Neuron (in vitro differentiated cells): ENCODE measurements around the gene RPS6KA2.
"Not testable (repeated sequence)": the region's sequence is repeated elsewhere in the genome, so short reads cannot be mapped to it uniquely, and the experiment has no call there.

Experiments used
- H2AFZ ChIP-seq: one replicate; pipeline ENCODE4 v1.6.1; 2013; ENCODE audit warnings: low read depth, mild to moderate bottlenecking, inconsistent platforms, low read length, moderate library complexity
- H3K27me3 ChIP-seq: one replicate; pipeline ENCODE4 v1.6.1; 2013; ENCODE audit warnings: low read length; ENCODE audit not compliant: insufficient read depth
- H3K36me3 ChIP-seq: one replicate; pipeline ENCODE4 v1.6.1; 2013; ENCODE audit warnings: low read length; ENCODE audit not compliant: insufficient read depth
- H3K4me1 ChIP-seq: one replicate; pipeline ENCODE4 v1.6.1; 2013; ENCODE audit warnings: low read length; ENCODE audit not compliant: insufficient read depth
- H3K4me3 ChIP-seq: 2 replicates; pipeline ENCODE4 v1.5.1; 2013; ENCODE audit warnings: mild to moderate bottlenecking, low read length, moderate library complexity
- H3K9me3 ChIP-seq: one replicate; pipeline ENCODE4 v1.6.1; 2013; ENCODE audit warnings: low read length

The RPS6KA2 gene

GRCh38 chr6:166587631-166588413 lies 39.2 kb downstream of the RPS6KA2 start:
- peaks cover 21% of the 10 kb centered on the region for H3K4me1 ChIP-seq
- H3K36me3 ChIP-seq = no peaks in the 10 kb centered on the region
- no peak overlapping the region for H3K4me3 ChIP-seq
- H3K27me3 ChIP-seq = no peaks in the 10 kb centered on the region
- H3K9me3 ChIP-seq = no peaks in the 10 kb centered on the region
- no peak overlapping the region for H2AFZ ChIP-seq

DNA sequence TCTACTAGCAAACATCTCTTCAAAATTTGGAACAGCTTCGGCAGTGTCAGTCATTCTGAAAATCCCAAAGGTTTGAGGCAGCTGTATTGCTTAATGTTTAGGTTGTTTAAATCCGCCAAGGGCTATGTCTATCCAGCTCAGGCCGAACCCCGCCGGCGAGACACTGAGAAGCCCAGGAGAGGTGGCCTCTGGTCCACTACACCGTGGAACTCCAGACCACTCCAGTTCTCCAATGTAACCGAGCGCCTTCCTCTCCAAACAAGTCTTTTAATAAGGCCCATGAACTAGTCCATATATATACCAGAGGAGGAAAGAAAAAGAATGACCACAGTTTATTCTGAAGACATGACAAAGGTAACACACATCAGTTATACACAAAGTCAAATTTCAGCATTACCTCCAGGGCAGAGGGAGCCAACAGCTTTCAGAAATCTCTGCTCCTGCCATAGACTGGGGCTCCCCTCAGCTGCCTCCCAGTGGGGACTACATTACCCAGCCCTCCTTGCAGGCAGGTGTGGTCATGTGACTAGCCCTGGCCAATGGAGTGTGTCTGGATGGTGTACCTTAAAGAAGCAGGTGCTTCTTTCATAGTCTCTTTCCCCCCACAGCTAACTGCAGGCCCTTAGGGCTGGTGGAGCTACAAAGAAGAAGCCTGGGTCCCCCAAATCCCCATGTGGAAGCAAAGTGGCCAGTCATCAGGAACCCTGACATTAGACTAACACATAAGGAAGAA lies 40.5 kb downstream of the RPS6KA2 start, which contains the start of gene RAMACL:
Gene RAMACL (minus strand): TSS at position 255 of the 733 bp plus-strand sequence. CDS start 201 bp downstream, at position 54.
- H3K4me3 ChIP-seq = no peak within 1 kb of the TSS
- H3K27me3 ChIP-seq = no peaks in the 10 kb centered on the region
- no peak within 1 kb of the TSS for H2AFZ ChIP-seq
- H3K36me3 ChIP-seq = no peaks in the 10 kb centered on the region
- no peaks in the 10 kb centered on the region for H3K9me3 ChIP-seq
- H3K4me1 ChIP-seq = peaks cover 21% of the 10 kb centered on the region

GRCh38 chr6:166584853-166585429 lies 42.1 kb downstream of the RPS6KA2 start:
- H3K36me3 ChIP-seq = no peaks in the 10 kb centered on the region
- no peak overlapping the region for H3K4me3 ChIP-seq
- H3K4me1 ChIP-seq = peaks cover 21% of the 10 kb centered on the region
- no peak overlapping the region for H2AFZ ChIP-seq
- H3K27me3 ChIP-seq = no peaks in the 10 kb centered on the region
- H3K9me3 ChIP-seq = no peaks in the 10 kb centered on the region

GRCh38 chr6:166584155-166584554 lies 42.9 kb downstream of the RPS6KA2 start:
- Histone ChIP-seq H3K4me3 (no peak overlapping the region), H3K27me3 (no peaks in the 10 kb centered on the region), H2AFZ (no peak overlapping the region), H3K36me3 (no peaks in the 10 kb centered on the region), H3K4me1 (peaks cover 20% of the 10 kb centered on the region), H3K9me3 (no peaks in the 10 kb centered on the region)

GRCh38 chr6:166583230-166583965 lies 43.7 kb downstream of the RPS6KA2 start:
- Histone ChIP-seq H3K4me3 (no peak overlapping the region), H3K36me3 (no peaks in the 10 kb centered on the region), H2AFZ (no peak overlapping the region), H3K27me3 (no peaks in the 10 kb centered on the region), H3K4me1 (peaks cover 12% of the 10 kb centered on the region), H3K9me3 (peaks cover 1% of the 10 kb centered on the region)

- Histone ChIP-seq H3K4me1 (peaks cover 3% of the 10 kb centered on the region), H3K9me3 (peaks cover 5% of the 10 kb centered on the region), H3K4me3 (no peak overlapping the region), H3K36me3 (no peaks in the 10 kb centered on the region), H3K27me3 (no peaks in the 10 kb centered on the region), H2AFZ (no peak overlapping the region)
Observed at GRCh38 chr6:166582258-166582657, 44.8 kb downstream of the RPS6KA2 start.

- not testable (repeated sequence) for H2AFZ ChIP-seq, H3K36me3 ChIP-seq, H3K4me3 ChIP-seq, H3K27me3 ChIP-seq, H3K4me1 ChIP-seq, H3K9me3 ChIP-seq
Observed at GRCh38 chr6:166581801-166582200, 45.2 kb downstream of the RPS6KA2 start.

DNA sequence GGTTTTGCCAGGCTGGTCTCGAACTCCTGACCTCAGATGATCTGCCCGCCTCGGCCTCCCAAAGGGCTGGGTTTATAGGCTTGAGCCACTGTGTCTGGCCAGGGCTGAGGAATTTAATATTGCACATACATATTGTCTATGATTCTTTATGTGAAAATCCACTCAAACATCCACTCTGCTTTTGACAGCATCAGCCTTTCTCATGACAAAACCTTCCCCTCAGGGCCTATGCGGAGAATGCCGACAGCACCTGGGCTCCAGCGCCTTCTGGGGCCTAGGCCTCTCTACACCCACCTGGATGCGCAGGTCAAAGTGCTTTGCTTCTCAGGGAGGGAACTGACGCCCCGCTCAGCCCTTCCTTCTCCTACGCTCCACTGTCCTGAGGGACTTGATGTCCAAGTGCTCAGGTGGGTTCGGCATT lies 46.0 kb downstream of the RPS6KA2 start:
- Histone ChIP-seq H3K4me1 (no peaks in the 10 kb centered on the region), H3K4me3 (no peak overlapping the region), H3K27me3 (no peaks in the 10 kb centered on the region), H3K9me3 (peaks cover 8% of the 10 kb centered on the region), H3K36me3 (no peaks in the 10 kb centered on the region), H2AFZ (no peak overlapping the region)

- H3K4me3 ChIP-seq = no peak overlapping the region
- no peaks in the 10 kb centered on the region for H3K36me3 ChIP-seq
- no peaks in the 10 kb centered on the region for H3K4me1 ChIP-seq
- no peak overlapping the region for H2AFZ ChIP-seq
- no peaks in the 10 kb centered on the region for H3K27me3 ChIP-seq
- H3K9me3 ChIP-seq = peaks cover 8% of the 10 kb centered on the region
Observed at GRCh38 chr6:166580076-166581050, 46.7 kb downstream of the RPS6KA2 start.

DNA sequence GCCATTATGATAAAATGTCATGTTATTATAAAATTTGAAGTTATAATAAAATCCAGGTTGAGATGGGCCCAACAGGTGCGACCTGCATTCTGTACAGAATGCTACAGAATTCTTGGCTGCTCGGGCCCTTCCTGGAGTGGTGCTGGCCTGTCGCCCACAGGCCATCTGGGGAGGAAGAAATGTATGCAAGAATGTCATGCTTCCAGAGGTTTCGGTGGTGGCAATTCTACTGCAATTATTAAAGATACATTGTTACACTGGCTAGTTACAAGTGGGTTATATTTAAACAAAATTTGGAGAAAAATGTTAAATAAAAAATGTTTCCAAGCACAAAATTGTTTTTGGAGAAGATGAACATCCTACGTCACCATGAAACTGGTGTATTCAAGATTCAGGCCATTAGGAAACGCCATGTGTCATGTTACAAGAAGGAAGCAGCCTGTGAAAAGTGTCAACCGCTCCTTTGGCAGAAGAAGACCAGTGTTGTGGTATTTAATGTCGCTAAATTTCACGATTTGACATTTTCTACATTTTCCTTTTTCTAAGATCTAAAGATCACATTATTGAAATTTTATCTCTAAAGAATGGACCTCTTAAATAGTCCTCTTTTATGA lies 47.7 kb downstream of the RPS6KA2 start:
- no peak overlapping the region for H2AFZ ChIP-seq
- H3K4me3 ChIP-seq = no peak overlapping the region
- peaks cover 12% of the 10 kb centered on the region for H3K9me3 ChIP-seq
- H3K36me3 ChIP-seq = no peaks in the 10 kb centered on the region
- H3K4me1 ChIP-seq = no peaks in the 10 kb centered on the region
- H3K27me3 ChIP-seq = no peaks in the 10 kb centered on the region

- H3K4me3 ChIP-seq = no peak overlapping the region
- no peaks in the 10 kb centered on the region for H3K36me3 ChIP-seq
- peaks cover 2% of the 10 kb centered on the region for H3K4me1 ChIP-seq
- no peaks in the 10 kb centered on the region for H3K27me3 ChIP-seq
- H2AFZ ChIP-seq = no peak overlapping the region
- H3K9me3 ChIP-seq = peaks cover 12% of the 10 kb centered on the region
Observed at GRCh38 chr6:166578536-166579236, 48.4 kb downstream of the RPS6KA2 start.
